H4 (cell line): ENCODE measurements around the gene FAF1. TPM values are rescaled to one million over a fixed set of nuclear protein-coding genes. Genes with fewer than 3 reads are reported as not detected.

Experiments used
- DNase-seq: peaks from one replicate; pipeline ENCODE4 v3.0.0-alpha.2; 2015; ENCODE audit warnings: low spot score
- total RNA-seq: library from RNA; depleted of rRNA; stranded (reverse); fragments of >200 nt; shearing (Covaris generic); gene quantifications from 2 replicates; pipeline ENCODE4 v1.2.3, GENCODE V29; 2014

Gene FAF1
- total RNA-seq, 1 experiment from 2014 or later: 91.9 TPM

DNA sequence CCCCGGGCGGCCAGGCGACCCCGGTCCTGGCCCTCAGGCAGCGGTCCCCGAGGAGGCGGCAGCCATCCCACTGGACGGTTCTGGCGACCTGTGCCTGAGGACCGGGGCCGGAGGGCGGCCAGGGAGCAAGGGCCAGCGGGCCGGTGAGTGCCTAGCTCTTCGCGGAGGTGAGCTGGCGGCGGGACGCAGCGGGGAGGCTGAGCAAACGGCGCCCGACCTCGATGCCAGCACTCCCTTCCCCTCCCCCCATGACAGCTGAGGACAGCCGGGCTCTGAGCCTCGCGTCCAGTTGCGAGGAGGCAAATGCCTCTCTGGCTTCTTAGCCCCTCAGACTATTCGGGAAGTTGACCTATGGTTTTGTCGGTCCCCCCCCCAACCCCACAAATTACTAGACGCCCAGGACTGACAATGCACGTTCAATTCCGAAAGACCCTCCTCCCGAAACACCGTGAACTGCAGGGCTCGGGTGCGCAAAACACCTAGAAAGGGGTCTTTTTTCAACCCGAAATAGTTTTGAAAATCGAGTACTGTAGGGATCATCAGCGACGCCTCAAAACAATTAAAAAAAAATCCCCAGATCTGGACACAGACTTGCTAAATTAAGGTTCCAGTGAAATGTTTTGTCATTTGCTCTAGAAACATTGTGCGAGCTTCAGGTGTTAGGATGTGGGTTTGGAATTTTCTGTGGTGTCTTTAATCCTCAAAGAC lies 18.2 kb upstream of the FAF1 start:
- DNase-seq: peak; percentile 73

DNA sequence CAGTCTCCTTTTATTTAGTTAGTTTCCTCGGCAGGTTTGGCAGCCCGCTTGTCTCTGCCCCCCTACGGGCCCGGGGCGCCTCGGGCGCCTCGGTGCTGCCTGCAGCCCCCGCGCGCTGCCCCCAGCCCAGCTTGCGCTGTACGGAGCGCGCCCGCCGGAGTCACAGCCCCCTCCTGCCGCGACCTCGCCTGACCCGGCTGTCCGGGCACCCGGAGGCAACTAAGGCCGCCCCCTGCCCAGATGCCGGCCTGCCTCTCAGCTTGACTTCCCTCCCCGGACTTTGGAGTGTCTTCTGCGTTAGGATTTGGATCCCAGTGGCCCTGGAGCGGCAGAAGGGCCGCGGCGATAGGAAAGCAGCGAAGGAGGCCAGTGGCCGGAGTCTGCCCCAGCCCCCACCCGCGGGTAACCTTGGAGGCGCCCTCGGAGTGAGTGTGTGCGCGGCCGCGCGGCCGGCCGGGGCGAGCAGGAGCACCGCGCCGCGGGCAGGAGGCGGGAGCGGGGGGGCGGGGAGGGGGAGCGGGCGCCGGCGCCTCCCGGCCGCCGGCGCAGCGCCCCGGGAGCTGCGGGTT lies 17.6 kb upstream of the FAF1 start:
- DNase-seq: no peak

DNA sequence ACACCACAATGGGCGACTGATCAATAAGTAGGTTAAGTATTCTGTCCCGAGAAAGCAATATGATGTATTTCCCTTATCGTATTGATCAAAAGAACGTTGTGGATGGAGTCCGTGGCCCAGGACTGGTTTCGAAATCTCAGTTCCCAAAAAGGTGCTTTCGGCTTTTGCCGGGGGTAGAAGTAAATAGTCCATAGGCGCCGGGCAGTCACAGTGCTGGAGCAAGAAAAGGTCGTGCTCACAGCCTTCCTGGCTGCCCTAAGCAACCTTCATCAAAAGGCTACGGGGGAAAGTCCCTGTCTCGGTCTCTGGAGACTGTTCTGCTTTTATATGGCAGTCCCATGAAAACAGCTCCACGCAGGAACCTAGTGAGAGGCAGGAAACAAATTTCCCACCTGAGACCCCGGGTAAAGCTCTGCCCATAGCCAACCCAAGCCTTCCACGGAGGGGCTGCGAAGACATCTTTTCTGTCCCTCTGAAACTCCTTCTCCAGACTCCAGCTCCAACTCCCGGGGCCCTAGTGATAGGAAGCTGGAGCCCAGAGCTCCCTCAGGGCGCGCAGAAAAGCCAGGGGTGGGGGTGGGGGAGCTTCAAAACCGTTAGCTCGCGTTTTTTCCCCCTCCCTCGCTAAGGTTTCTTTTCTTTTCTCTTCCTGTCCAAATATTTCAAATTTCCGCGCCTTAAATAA lies 17.0 kb upstream of the FAF1 start:
- DNase-seq: peak; percentile 70

DNA sequence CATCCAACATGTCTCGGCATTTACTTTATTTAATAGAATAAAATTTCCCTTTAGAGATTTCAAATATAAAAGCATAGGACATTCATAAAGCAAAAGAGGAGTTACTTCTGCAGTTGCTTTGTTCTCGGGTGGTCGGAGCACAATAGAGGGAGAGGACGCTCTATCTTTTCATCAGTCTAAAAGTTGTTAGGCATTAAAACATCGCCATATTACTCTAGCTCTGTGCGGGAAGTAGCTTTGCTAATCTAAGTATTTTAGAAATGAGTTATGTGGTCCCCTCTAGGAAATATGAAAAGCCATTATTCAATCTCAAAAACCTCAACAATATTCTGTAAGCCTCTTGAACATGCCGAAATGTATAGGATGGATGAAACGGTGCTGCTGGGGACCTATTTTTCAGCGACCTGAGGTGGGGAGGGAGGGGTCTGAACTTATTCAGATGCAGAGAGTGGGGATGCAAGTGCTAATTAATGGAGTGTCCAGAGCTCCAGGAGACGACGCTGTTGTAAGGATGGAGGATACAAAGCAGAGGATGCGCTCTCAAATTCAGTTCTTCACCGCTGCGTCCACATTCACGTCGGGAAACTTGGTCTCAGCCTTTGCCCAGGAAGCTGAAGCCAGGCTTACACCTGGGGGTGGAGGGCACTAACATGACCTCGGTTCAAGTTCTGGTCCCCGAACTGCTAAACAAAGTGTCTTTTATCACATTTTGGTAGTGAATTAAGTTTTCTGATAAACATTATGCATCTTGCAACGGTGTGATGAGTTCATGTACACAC lies 16.2 kb upstream of the FAF1 start:
- peak; percentile 39 for DNase-seq

DNA sequence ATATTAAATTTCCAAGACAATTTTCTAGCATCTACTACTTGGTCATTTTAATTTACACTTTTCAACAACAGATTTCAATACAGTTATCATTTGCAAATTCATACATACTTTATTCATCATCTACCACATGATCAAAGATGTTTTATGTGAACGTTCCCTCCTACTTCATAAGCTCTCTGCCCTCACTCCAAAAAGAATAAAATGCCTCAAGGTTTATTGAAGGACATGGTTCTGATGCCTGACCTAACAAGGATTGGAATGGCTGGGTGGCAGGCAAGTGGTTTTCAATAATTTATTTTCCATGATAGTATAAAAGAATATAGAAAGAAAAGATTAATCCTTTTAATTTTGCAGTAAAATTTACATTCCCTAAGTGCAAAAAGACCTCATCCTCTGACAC lies 15.4 kb upstream of the FAF1 start:
- DNase-seq: peak; percentile 49

DNA sequence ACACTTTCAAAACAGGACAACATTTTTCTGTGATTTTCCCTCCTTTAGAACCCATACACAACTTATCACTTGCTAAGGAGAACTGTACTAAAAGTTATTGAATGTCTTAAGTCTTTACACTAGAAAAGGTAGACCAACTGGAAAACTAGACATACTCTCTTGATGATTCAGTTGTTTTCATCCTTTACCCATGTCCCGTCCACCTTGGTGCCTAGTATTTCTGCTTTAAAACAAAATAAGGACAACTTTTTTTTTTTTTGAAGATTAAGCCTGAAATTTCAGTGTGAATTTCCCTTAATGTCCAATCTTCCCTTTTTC lies 14.5 kb upstream of the FAF1 start:
- no peak for DNase-seq

DNA sequence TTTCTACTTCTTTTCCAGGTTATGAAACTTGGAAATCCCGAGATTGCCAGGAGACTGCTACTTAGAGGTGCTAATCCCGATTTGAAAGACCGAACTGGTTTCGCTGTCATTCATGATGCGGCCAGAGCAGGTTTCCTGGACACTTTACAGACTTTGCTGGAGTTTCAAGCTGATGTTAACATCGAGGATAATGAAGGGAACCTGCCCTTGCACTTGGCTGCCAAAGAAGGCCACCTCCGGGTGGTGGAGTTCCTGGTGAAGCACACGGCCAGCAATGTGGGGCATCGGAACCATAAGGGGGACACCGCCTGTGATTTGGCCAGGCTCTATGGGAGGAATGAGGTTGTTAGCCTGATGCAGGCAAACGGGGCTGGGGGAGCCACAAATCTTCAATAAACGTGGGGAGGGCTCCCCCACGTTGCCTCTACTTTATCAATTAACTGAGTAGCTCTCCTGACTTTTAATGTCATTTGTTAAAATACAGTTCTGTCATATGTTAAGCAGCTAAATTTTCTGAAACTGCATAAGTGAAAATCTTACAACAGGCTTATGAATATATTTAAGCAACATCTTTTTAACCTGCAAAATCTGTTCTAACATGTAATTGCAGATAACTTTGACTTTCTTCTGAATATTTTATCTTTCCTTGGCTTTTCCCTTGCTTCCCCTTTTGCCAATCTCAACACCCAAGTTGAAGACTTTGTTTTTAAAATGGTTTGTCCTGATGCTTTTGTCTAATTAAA lies 14.0 kb upstream of the FAF1 start:
- DNase-seq: peak; percentile 52

DNA sequence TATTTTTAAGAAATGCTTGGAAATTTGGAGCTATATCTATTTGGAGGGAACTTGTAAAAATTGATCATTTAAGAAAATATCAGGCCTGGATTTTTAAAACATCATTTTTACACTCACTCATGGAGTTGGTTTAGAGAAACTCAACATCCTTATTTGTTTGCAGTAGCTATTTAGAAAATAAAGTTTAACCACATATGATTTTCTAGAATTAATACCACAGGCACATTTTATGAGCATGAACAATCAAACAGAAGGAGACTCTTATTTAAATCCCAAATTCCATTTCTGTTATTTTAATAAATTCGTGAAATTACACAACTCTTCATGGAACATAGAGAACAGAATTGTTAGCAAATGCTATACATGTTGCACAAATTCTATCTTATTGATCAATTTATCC lies 13.2 kb upstream of the FAF1 start:
- no peak for DNase-seq

DNA sequence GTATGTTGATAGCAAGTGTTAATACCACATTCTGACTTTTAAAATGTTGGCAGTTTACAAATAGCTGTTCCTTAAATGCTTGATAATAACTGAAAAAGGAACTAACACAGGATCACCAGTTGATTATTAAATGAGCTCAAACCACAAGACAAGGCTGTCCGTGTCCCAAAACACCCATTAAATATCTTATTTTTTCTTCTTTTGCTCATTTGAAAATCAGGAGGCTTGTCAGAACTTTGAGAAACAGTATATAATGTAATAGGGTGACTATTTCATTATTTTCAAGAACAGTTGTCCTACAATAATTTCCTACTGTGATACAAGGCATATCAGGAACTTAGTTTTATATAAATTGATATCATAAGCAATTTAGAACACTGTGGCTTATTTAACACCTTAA lies 12.7 kb upstream of the FAF1 start:
- DNase-seq: no peak

DNA sequence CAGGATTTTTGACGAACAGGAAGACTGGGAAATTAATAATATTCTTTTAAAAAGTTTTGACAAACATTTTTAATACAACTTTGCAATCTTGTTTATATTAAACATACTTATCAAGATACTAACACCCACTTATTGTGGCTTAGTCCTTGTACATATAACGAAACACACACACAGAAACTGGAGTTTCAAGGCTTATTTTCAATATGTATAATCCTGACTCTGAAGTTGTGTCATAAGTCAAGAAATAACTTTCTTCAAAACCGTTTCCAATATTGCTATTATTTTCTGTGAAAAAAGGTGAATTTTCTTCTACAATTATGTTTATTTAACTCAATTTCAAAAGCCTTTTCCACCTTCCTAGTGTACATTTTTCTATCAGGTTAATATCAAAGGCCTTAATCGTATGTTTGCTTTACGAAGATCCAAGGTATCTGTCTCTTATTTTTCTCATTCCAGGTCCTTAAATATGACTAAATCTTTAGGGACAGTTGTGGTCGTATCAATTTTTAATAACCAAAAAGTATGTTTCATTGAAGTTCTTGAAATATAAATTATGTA lies 11.8 kb upstream of the FAF1 start:
- DNase-seq: no peak

DNA sequence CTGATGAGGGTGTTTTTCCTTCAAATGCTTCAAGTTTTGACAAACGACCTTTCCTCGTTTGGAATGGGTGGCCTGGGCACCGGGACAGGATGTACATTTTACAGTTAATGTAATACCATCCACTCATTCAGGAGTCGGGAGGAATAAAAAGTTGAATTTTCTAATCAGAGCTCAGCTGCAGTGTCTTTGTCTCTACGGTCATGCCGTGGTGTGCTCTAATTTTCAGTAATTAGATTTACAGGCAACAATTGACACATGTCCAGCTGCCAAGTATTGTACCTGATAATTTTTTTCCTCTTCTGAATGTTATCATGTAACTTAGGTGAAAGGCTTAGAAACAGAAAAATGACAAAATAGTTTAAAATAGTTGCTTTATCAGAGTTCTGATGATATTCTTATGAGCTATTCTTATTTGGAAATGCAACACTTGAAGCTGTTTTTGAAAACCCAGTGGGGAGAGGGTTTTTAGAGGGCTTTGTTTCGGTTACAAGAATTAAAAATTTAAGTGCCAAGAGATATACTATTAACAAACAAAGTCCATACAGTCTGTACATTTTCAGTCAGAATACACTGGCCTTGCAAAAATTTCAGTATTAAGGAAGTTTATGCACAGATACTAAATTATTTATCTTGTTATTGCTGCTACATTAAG lies 11.0 kb upstream of the FAF1 start:
- DNase-seq: no peak

DNA sequence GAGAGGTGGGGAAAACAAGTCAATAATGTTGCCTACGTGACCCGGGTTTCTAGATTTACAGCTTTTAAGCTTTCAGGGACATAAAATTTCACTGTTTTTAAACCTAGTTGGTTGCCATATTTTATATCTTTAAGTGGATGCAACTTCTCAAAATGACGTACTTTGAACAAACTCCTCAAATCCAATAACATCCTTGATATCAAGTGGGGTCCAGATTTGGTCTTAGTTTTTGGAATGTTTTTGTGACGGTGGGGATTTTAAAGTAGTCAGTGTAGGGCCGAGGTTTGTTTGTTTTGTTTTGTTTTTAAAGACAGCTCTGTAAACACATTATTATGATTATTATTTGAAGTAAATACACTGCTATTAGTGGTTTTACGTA lies 10.4 kb upstream of the FAF1 start:
- DNase-seq: no peak

DNA sequence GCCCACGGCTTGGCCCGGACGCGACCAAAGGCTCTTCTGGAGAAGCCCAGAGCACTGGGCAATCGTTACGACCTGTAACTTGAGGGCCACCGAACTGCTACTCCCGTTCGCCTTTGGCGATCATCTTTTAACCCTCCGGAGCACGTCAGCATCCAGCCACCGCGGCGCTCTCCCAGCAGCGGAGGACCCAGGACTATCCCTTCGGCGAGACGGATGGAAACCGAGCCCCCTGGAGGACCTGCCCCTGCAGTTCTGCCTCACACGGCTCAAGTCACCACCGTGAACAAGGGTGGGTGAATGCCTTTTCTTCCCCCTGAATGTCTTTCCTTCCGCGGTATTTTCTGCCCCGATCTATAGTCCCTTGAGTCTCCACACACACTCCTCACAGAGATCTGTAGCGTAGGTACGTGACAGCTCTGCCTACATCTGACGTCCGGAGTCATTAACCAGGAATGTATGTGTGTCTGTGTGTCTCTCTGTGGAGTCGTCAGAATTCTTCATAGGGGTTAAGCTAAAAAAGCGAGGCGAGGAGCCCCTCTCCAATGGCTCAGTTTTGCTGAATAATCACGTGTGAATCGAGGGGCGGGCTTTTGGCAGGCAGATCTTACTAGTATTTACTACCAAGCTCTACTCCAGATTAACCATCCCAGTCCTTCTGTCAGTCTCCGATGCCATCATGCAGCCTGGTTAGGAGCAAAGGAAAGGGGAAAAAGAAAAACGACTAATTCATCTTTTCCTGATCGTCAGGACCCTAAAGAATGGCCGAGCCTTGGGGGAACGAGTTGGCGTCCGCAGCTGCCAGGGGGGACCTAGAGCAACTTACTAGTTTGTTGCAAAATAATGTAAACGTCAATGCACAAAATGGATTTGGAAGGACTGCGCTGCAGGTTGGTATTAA lies 9.8 kb upstream of the FAF1 start, which contains the start of gene CDKN2C:
TSS of gene CDKN2C (plus strand) at position 635 of the 898 bp plus-strand sequence. CDS start at position 759, 124 bp downstream.
- DNase-seq: peak; percentile 91

DNA sequence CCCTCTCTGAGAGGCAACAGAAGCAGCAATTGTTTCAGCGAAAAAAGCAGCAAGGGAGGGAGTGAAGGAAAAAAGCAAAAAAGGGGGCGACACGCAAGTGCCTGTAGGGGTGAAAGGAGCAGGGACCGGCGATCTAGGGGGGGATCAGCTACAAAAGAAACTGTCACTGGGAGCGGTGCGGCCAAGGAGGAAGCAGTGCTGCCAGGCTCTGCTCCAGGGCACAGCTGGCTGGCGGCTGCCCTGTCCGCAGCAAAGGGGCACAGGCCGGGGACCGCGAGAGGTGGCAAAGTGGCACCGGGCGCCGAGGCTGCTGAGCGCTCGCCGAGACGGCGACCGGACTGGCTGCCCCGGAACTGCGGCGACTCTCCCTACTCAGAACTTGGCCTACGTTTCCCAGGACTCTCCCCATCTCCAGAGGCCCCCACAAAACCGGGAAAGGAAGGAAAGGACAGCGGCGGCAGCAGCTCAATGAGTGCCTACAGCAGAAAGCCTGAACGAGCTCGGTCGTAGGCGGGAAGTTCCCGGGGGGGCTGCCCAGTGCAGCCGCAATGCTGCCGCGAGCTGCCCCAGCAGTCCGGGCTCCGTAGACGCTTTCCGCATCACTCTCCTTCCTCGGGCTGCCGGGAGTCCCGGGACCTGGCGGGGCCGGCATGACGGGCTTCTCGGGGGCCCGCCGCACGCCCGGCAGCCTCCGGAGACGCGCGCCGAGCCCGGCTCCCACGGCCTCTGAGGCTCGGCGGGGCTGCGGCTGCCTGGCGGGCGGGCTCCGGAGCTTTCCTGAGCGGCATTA lies 8.9 kb upstream of the FAF1 start:
- DNase-seq: peak; percentile 54

DNA sequence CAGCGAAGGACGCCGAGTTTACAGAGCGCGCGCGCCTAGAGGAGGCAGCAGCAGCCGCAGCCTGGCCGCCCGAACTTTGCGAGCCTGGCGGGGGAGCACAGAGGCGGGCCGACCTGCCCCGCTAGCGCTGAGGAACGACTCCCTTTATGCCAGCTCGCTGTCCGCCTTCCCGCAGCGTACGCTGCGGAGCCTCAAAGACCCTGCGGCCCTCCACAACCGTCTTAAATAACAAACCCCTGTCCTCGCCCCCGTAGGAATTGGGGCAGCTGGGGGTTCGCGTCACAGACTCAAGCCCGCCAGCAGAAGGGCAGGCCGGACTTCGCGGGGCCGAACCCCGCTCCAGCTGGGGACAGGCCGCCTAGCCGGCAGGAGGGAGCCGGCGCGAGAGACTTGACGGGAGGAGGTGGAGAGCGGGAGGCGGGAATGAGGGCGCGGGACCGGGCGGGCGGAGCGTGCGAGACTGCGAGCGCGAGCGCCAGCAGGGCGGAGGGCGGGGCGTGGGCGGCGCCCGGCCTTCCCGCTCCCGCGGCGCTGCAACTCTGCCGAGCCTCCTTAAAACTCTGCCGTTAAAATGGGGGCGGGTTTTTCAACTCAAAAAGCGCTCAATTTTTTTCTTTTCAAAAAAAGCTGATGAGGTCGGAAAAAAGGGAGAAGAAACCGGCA lies 8.2 kb upstream of the FAF1 start:
- peak; percentile 86 for DNase-seq

DNA sequence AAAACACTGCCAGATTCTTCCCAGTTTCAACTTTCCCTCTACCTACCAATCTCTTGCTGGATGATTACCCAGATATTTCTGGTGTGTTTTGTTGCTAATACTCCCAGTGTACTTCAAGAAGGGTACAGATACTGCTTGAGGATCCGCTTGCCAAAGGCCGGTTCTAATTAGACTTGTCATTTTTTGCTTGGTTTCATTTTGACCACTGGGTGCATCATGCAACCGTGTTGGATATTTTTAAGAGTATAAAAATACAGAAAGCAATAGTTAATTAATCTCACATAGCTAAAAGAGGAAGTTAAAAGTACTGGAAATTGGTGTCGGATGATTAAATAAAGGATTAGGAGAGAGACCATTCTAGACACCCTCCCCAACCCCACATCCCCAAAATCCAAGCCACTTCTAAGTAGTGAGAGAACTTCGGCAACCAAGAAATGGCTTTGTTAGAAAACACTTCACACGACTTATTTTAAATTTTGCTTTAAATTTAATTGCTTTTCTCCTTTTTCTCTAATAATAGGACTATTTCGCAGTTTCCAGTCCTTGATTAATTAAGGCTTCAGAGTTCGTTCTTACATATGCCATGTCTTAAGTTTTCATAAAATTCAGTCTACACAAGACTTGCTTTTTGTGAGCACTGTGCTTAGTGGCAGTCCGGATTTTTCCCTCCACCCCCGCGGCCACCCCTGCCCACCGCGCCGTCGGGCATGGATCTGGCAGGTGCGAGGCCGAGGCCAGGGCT lies 7.5 kb upstream of the FAF1 start:
- DNase-seq: no peak

DNA sequence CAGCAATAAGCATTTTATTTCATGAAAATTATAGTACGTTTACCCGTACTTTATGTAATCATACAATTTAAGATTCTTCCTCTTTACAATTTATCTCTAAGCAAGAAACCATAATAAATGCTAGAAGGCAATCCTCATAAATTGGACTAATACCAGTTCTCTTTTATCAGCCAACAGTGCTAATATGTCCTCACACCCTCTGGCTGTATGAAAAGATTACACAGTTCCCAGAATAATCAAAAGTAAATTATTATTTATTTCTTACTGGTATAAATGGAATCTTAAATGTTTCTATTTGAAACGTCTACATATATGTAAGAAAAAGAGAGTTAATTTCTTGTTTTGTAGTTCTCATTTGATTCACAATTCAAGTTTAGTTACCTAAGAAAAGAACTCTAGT lies 6.9 kb upstream of the FAF1 start:
- no peak for DNase-seq

DNA sequence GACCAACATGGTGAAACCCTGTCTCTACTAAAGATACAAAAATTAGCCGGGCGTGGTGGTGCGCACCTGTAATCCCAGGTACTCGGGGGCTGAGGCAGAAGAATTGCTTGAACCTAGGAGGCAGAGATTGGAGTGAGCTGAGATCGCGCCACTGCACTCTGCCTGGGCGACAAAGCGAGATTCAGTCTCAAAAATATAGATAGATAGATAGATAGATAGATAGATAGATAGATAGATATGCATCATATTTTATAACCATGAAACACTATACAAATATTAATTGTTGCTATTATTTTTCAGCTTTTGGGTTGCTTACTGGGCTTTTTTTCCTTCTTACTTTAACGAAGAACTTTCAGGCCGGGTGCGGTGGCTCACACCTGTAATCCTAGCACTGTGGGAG lies 4.8 kb upstream of the FAF1 start:
- DNase-seq: no peak
